SJSA1 (cell line): Measurements from ENCODE around the gene RRBP1. TPM values are rescaled to one million over a fixed set of nuclear protein-coding genes. Genes with fewer than 3 reads are reported as not detected.

Experiments
- DNase-seq, 2 experiments: peaks; one replicate each; pipeline ENCODE4 v3.0.0-alpha.2; 2015 to 2020; ENCODE audit warnings: low spot score in 2 of 2, low read depth in 1 of 2
- H3K27ac ChIP-seq: fragments of 250-450 bp; sonication (Bioruptor Pico); 2 replicates; pipeline ENCODE4 v1.5.1; 2020; ENCODE audit warnings: mild to moderate bottlenecking, moderate library complexity
- H3K27me3 ChIP-seq: fragments of 250-450 bp; sonication (Bioruptor Pico); replicated peaks from 2 replicates; pipeline ENCODE4 v1.5.1; 2020; ENCODE audit warnings: mild to moderate bottlenecking, moderate library complexity
- H3K36me3 ChIP-seq: fragments of 250-450 bp; sonication (Bioruptor Pico); 2 replicates; pipeline ENCODE4 v1.5.1; 2020; ENCODE audit warnings: mild to moderate bottlenecking
- H3K4me1 ChIP-seq: fragments of 250-450 bp; sonication (Bioruptor Pico); replicated peaks from 2 replicates; pipeline ENCODE4 v1.6.1; 2021; ENCODE audit warnings: mild to moderate bottlenecking
- H3K4me3 ChIP-seq: fragments of 250-450 bp; sonication (Bioruptor Pico); 2 replicates; pipeline ENCODE4 v1.5.1; 2020; ENCODE audit warnings: mild to moderate bottlenecking
- H3K9me3 ChIP-seq: fragments of 250-450 bp; sonication (Bioruptor Pico); replicated peaks from 2 replicates; pipeline ENCODE4 v1.5.1; 2020; ENCODE audit warnings: mild to moderate bottlenecking
- total RNA-seq: library from RNA; depleted of rRNA; stranded (reverse); fragments of >200 nt; shearing (Covaris generic); gene quantifications from 2 replicates; pipeline ENCODE4 v1.2.3, GENCODE V29; 2014; rRNA removed

RRBP1 gene, protein sequence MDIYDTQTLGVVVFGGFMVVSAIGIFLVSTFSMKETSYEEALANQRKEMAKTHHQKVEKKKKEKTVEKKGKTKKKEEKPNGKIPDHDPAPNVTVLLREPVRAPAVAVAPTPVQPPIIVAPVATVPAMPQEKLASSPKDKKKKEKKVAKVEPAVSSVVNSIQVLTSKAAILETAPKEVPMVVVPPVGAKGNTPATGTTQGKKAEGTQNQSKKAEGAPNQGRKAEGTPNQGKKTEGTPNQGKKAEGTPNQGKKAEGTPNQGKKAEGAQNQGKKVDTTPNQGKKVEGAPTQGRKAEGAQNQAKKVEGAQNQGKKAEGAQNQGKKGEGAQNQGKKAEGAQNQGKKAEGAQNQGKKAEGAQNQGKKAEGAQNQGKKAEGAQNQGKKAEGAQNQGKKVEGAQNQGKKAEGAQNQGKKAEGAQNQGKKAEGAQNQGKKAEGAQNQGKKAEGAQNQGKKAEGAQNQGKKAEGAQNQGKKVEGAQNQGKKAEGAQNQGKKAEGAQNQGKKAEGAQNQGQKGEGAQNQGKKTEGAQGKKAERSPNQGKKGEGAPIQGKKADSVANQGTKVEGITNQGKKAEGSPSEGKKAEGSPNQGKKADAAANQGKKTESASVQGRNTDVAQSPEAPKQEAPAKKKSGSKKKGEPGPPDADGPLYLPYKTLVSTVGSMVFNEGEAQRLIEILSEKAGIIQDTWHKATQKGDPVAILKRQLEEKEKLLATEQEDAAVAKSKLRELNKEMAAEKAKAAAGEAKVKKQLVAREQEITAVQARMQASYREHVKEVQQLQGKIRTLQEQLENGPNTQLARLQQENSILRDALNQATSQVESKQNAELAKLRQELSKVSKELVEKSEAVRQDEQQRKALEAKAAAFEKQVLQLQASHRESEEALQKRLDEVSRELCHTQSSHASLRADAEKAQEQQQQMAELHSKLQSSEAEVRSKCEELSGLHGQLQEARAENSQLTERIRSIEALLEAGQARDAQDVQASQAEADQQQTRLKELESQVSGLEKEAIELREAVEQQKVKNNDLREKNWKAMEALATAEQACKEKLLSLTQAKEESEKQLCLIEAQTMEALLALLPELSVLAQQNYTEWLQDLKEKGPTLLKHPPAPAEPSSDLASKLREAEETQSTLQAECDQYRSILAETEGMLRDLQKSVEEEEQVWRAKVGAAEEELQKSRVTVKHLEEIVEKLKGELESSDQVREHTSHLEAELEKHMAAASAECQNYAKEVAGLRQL (N-terminal part only)
- 241 and 272 TPM in 2 replicates for total RNA-seq

DNA sequence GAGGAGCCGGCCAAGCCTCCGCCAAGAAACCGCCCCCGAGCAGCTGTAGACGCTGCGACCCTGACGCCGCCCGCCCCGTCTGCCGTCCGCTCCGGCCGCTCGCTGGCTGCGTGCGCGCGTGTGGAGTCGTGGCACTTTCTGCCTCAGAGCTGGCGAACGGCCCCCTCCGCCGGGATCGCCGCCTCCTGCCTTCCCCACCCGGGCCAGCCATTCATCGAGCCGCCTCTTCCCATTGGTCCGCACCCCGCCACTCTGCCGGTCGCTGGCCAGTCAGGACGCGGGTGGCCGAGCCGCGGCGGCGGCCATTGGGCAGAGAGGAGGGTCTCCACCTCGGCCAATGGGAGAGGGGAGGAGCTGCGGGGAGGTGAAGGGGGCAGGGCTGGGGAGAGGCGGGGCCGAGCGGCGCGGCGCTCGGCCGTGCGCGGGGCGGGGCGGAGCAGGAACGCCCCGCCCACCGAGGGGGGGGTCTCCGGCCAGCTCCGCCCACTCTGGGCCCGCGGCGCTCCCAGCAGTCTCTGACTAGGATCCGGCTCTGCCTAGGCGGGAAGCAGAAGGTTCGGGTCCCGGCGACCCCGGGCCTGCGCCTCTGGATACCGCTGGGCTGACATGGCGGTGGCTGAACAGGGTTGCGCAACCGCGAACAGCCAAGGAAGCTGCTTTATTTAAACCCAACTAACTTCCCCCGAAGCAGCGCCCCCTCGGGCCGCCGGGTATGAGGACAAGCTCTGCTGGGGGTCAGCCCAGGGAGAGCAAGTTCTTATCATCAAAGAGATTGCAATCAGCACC lies at the start of gene RRBP1:
TSS of gene RRBP1 (minus strand) at position 140 of the 786 bp plus-strand sequence. CDS start 21,735 bp downstream, outside the sequence.
- peaks cover 30% of the 10 kb centered on the region for H3K4me1 ChIP-seq
- no peaks in the 10 kb centered on the region for H3K27me3 ChIP-seq
- H3K36me3 ChIP-seq: peaks cover 44% of the 10 kb centered on the region
- H3K27ac ChIP-seq: peak within 1 kb of the TSS; percentile 80
- DNase-seq: peak; percentile 98 to 99
- H3K4me3 ChIP-seq: peak within 1 kb of the TSS; percentile 91
- H3K9me3 ChIP-seq: no peaks in the 10 kb centered on the region

DNA sequence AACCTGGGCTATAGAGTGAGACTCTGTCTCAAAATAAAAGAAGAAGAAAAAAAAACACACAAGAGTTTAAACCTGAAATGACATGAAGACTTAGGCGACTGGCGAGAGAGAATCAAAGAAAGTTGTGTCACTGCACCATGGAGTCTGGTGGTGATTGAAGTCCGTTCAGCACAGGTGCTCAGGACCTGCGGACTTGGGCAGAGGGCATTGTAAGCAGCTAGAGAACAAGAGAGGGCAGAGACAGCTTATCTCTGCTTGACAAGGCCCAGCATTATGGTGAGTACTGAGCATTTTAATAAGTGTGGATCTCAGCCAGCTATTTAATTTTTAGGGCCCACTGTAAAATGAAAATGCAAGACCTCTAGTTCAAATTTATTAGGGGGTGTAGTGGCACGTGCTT lies 49.2 kb upstream of the RRBP1 start:
- Histone ChIP-seq H3K27me3 (no peaks in the 10 kb centered on the region; the same call in 1 of the 2 replicates), H3K4me1 (peaks cover 20% of the 10 kb centered on the region), H3K9me3 (no peaks in the 10 kb centered on the region), H3K27ac (no peak overlapping the region), H3K4me3 (no peak overlapping the region), H3K36me3 (no peaks in the 10 kb centered on the region)
- DNase-seq: no peak

DNA sequence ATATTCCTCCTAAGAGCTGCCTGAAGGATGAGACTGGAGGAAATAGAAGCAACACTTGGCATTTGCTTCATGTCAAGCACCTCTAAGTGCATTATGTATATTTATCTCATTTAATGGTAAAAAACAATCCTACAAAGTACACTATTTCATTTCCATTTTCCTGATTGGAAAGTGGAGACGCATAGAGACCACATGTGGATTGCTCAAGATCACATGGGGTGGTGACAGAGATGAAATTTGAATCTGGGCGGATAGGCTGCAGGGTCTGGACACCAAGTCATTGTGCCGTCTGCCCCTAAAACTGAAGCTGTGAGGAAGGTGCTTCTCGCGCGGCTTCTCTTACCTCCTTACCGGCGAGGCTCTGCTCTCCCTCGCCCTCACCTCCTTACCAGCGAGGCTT lies 48.0 kb upstream of the RRBP1 start:
- Histone ChIP-seq H3K27ac (no peak overlapping the region), H3K9me3 (no peaks in the 10 kb centered on the region), H3K27me3 (no peaks in the 10 kb centered on the region; the same call in 1 of the 2 replicates), H3K36me3 (no peaks in the 10 kb centered on the region), H3K4me3 (no peak overlapping the region), H3K4me1 (peaks cover 12% of the 10 kb centered on the region)
- no peak for DNase-seq

DNA sequence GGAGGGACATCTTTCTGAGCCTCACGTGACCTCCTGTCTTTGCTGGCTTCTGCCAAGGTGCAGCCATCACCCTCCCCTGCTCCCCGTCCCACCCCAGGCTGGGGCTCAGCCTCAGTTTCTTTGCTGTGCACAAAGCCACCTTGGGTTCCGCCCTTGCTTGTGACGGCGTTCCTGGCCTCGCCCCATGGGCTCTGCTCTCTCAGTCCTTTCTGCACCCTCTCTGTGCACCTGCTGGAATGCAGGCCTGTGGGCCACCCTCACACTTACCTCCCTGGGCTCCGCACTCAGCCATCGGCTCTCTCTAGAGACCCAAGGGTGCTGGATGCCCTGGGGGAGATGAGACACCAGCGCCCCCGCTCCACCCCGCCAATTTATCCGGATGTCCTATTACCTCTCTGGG lies 46.0 kb upstream of the RRBP1 start:
- Histone ChIP-seq H3K4me3 (no peak overlapping the region), H3K36me3 (no peaks in the 10 kb centered on the region), H3K27ac (no peak overlapping the region), H3K27me3 (no peaks in the 10 kb centered on the region; the same call in 1 of the 2 replicates), H3K4me1 (no peaks in the 10 kb centered on the region), H3K9me3 (no peaks in the 10 kb centered on the region)
- no peak for DNase-seq

DNA sequence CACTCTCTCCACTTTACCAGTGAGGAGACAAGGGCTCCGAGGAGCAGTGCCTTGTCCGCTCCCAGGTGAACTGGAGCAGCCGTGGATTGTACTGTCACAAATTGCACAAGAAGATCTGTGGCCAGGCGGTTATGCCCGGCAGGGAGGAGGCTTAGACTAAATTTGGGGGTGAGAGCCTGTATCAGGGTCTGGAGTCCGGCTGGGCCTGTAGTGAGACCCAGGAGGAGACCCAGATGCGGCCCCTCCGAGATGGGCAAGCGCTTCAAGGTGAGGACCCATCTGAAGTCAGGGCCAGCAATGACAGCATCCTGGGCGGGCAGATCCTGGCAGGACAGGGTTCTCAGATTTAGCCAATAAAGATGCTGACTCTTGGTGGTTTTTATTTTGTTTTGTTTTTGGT lies 45.3 kb upstream of the RRBP1 start:
- no peaks in the 10 kb centered on the region for H3K36me3 ChIP-seq
- no peaks in the 10 kb centered on the region; the same call in 1 of the 2 replicates for H3K27me3 ChIP-seq
- H3K4me1 ChIP-seq: no peaks in the 10 kb centered on the region
- H3K27ac ChIP-seq: no peak overlapping the region
- H3K4me3 ChIP-seq: no peak overlapping the region
- no peak for DNase-seq
- no peaks in the 10 kb centered on the region for H3K9me3 ChIP-seq

DNA sequence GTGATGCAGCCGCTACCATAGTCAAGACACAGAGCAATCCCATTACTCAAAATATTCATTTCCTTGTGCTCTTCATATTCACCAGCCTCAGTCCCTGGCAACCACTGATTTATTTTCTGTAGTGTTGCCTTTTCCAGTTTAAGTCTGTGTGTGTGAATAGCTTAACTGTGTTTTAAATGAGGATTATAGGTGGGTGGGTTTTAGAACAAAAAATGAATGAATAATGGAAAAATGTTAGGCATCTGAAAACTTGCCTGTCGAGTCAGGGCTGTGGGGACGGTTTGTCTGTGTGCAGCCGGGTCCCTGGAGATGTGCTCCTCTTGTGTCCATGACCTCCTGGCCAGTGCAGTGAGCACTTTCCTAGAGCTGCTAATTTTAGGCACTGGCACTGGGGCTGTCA lies 44.9 kb upstream of the RRBP1 start:
- Histone ChIP-seq H3K27me3 (no peaks in the 10 kb centered on the region; the same call in 1 of the 2 replicates), H3K36me3 (no peaks in the 10 kb centered on the region), H3K27ac (no peak overlapping the region), H3K4me3 (no peak overlapping the region), H3K9me3 (no peaks in the 10 kb centered on the region), H3K4me1 (no peaks in the 10 kb centered on the region)
- DNase-seq: no peak

DNA sequence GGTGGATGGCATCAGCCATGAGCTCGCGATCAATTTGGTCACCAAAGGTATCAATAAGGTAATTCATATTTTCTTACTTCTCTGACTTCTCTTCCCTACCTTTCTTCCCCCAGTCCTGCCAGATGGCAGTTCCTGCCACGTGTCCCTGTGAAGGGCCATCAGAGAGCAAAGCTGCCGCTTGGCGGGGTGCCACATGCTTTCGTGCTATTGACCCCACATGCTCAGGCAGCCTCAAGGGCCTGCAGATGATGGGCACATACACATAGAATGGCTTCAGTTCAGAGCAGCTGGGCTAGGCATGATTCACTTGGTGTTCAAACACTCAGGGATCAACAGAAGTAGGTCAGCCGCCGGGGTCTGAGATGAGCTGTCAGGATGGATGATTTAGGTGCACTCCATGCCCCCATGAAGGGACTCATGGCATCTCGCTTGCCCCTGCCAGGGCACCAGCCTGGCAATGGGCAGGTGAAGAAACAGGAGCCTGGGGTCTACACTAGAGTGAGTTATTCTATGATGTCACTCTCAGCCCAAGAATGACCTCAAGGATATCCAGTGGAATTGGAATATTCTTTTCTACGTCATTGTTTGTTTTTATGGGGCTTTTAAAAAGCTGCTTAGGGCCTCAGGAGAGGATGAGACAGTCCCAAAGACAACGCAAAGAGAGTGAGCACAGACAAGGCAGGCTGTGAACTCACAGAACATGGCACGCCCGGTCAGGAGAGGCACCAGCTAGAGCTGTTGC lies 43.2 kb upstream of the RRBP1 start:
- Histone ChIP-seq H3K9me3 (no peaks in the 10 kb centered on the region), H3K27ac (no peak overlapping the region), H3K4me3 (no peak overlapping the region), H3K36me3 (no peaks in the 10 kb centered on the region), H3K4me1 (no peaks in the 10 kb centered on the region), H3K27me3 (no peaks in the 10 kb centered on the region; the same call in 1 of the 2 replicates)
- DNase-seq: no peak

DNA sequence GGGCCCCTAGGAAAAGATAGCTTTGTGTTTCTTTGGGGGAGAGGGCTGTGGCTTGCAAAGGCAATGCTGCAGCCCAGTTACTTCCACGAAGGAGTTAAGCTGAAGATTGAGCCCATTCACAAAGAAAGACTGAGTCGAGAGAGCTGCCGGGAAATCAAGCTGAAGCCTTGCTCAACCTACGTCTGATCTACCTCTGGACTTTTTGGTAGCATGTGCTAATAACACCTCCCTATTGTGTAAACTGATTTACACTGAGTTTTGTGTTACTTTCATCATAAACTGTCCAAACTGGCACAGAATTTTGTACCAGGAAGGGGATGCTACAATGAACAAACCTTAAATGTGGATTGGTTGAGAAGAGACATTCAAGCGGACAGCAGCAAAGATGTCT lies 41.3 kb upstream of the RRBP1 start:
- Histone ChIP-seq H3K4me1 (no peaks in the 10 kb centered on the region), H3K27me3 (no peaks in the 10 kb centered on the region; the same call in 1 of the 2 replicates), H3K4me3 (no peak overlapping the region), H3K27ac (no peak overlapping the region), H3K9me3 (no peaks in the 10 kb centered on the region), H3K36me3 (no peaks in the 10 kb centered on the region)
- DNase-seq: no peak

DNA sequence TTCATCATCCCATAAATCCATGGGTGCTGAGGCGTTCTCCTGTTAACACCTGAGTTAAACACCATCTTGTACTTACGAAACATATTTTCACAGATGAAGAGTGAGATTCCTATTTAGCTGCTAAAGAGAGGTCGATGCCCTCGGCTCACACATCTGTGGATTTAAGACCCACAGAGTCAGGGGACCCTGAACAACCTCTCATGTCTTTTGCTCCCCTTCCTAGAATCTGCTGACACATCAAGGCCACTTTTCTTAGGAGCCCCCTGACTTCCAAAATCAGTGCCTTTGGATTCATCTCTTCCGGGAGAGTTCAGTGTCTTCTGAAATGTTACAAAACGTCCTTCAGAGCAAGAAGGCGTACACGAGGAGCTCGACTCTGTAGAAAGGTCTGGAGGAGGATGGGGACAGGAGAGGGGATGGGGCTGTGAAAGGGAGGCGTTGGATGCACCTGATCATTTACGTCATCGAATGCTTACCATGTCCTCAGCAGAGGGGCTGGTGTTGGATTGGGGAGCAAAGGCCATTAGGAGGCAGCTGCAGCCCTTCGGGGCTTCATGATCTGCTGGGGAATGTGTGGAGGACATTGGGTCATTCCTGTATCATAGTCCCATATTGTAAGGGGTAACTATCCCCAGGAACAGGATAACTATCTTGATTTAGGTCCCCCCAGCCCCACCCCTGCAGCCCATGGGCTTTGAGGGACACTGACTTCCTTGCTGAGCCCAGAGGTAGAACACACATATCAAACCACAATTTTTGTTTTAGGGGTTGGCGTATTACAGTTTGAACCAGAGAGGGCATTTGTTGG lies 40.7 kb upstream of the RRBP1 start:
- H3K36me3 ChIP-seq: no peaks in the 10 kb centered on the region
- H3K9me3 ChIP-seq: no peaks in the 10 kb centered on the region
- H3K27ac ChIP-seq: no peak overlapping the region
- H3K4me3 ChIP-seq: no peak overlapping the region
- no peaks in the 10 kb centered on the region; the same call in 1 of the 2 replicates for H3K27me3 ChIP-seq
- DNase-seq: no peak
- H3K4me1 ChIP-seq: no peaks in the 10 kb centered on the region

DNA sequence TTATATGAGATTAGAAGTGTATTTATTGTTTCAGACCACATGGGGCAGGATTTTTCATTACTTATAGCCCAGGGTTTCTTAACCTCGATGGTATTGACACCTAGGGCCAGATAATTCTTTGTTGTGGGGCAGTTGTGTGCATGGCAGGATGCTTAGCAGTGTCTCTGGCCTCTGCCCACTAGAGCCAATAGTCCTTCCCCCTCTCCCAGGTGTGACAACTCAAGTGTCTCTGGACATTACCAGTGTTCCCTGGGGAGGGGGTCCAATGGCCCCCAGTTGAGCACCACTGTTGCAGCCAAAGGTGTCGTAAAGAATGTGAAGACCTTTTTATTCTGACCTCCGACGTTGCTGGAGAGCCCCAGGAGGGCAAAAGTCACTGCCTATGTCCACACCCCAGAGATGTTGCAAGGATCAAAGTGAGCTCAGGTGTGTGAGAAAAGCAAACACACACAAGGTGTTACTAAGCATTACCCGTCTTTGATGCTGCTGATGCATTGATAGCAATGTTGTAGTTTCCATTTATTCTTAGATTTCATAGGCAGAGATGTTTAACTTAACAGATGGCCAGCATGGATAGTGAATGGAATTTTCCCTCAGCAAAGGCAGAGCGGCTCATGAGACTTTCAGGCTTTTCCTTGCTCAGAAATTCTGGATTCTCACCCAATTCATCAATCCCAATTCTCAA lies 39.9 kb upstream of the RRBP1 start:
- Histone ChIP-seq H3K27ac (no peak overlapping the region), H3K4me1 (no peaks in the 10 kb centered on the region), H3K27me3 (no peaks in the 10 kb centered on the region; the same call in 1 of the 2 replicates), H3K9me3 (no peaks in the 10 kb centered on the region), H3K36me3 (no peaks in the 10 kb centered on the region), H3K4me3 (no peak overlapping the region)
- DNase-seq: no peak

DNA sequence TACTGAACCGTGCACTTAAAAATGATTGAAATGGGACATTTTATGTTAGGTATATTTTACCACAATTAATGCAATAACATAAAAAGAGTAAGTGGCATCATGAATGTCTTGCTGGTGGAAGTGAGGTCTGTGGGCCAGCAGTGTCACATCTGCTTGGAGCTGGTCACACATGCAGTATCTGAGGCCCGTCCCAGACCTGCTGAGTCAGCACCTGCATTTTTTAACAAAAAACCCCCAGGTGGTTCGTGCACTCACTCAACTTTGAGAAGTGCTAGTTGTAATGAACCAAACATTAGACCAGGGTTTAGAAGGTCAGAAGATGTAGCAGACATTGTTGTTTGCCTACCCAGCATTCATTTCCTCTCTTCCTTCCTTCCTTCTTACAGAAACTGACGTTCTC lies 38.7 kb upstream of the RRBP1 start:
- H3K27ac ChIP-seq: no peak overlapping the region
- no peak for DNase-seq
- H3K4me3 ChIP-seq: no peak overlapping the region
- H3K4me1 ChIP-seq: peaks cover 3% of the 10 kb centered on the region
- H3K36me3 ChIP-seq: no peaks in the 10 kb centered on the region
- H3K27me3 ChIP-seq: no peaks in the 10 kb centered on the region
- H3K9me3 ChIP-seq: no peaks in the 10 kb centered on the region
